HG03108 (cell line): Measurements from ENCODE around the gene ABLIM2.

Experiments
- ATAC-seq: cut with Tn5 transposase; IDR thresholded peaks from one replicate; pipeline ENCODE4 v1.9.1; 2021; ENCODE audit warnings: moderate library complexity; ENCODE audit not compliant: unreplicated experiment

The ABLIM2 gene

GRCh38 chr4:8050555-8051206, 107.9 kb downstream of the ABLIM2 start:
- ATAC-seq, result no peak

GRCh38 chr4:8050180-8050554, 108.4 kb downstream of the ABLIM2 start:
- no peak for ATAC-seq

DNA sequence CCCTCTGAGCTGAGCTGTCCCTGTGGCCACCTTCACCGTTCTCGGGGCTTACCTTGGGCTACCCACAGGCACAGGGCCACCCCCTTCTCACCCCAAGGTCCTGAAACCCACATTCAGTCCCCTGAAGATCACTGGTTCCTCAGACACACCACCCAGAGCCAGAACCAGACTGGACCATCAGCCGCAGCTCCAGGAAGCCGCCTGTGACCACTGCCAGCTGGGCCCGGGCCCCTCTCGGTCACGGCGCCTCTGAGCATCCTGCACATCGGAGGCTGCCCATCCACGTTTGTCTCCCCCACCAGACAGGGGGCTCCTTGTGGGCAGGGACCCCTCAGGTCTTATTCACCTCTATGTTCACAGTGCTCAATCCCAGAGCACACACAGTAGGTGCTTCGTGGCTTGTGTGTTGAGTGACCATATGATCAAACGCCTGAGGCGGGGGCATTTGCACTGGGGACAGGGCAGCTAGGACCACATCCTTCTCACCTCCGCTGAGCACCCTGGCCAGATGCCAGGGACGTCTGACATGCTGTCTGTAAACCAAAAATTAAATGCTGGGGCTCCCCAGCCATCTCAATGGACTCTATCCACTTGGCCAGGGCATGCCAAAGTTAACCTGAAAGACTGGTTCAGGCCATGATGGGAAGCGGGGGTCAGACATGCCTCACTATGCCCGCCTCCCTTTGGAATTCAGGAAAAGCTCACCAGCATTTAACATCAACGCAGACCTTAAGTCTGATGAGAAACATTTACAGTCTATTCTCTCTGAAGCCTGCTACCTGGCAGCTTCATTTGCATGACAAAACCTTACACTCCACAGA, 109.5 kb downstream of the ABLIM2 start:
- ATAC-seq, result no peak

DNA sequence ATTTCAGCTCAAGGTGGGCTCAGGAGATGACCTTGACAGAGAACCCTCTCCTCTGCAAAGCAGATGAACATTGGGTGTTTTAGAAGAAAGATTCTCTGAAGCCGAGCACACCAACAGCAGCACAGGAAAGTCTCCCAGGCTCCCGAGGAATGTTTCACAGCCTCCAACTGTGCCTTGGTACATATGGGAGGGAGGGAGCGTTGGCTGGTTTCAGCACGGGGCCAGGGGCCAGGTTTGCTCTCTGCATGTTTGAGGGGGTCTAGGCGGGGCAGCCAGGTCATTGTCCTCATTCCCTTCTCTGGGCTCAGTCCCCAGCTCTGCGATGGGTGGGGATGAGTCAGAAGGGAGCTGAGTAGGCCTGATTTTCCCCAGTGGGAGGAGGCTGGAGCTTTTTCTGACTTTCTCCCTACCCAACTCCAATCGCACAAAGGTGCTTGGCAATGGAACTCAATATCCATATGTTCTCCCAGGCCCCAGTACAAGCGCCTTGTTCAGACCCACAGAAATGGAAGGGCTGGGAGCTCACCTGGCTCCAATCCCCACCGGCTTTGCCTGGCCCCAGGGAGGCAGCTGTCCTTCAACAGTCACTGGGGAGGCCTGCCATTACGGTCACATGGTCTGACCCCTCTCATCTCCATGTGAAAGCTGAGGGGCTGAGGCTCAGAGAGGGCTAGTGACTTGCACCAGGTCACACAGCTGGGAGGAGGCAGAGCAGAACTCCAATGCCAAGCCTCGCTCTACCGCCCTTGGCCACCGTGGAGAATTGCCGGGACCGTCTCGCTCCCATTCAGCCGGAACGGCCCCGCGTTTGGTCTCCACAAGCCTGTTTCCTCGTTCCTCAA, 110.6 kb downstream of the ABLIM2 start:
- ATAC-seq, result no peak

- no peak for ATAC-seq
These were observed 111.6 kb downstream of the ABLIM2 start for GRCh38 chr4:8046925-8047541.

DNA sequence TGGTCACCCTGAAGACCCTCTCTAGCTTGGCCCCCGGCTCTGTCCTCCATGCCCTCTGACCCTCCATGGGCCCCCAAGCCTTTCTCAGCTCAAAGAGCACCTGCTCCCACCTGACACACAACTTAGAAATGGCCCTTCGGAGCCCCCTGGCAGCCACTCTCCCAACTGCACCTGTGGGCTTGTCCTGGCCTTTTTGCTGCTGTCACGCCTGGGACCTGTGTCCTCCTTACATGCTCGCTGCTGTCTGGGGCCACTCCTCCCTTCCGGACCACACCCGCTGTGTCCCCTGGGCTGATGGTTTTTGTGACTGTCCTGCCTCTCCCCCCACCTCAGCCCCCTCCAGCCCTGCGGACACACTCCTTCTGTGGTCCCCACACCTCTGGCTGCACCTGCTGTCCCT, 112.7 kb downstream of the ABLIM2 start:
- ATAC-seq, result no peak

- no peak for ATAC-seq
These were observed 113.9 kb downstream of the ABLIM2 start for GRCh38 chr4:8044699-8045098.

GRCh38 chr4:8044244-8044643, 114.4 kb downstream of the ABLIM2 start:
- ATAC-seq, result no peak

DNA sequence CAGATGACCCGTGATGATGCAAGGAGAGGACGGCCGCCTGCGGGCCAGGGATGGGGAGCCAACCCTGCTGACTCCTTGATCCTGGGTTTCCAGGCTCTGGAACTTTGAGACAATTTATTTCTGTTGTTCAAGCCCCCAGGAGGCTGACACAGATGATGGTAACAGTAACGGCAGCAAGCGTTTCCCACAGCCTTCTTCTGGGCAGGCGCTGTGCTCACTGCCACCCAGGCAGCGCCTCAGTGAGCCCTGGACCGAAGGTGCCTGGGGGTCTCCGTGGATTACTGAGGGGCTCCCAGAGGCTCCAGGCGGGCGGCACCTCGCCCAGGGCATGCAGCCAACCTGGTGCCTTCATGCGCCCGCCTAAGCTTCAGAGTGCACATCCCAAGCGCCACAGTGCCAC, 115.0 kb downstream of the ABLIM2 start:
- ATAC-seq, result no peak

GRCh38 chr4:8041868-8042267, 116.7 kb downstream of the ABLIM2 start:
- ATAC-seq, result no peak

DNA sequence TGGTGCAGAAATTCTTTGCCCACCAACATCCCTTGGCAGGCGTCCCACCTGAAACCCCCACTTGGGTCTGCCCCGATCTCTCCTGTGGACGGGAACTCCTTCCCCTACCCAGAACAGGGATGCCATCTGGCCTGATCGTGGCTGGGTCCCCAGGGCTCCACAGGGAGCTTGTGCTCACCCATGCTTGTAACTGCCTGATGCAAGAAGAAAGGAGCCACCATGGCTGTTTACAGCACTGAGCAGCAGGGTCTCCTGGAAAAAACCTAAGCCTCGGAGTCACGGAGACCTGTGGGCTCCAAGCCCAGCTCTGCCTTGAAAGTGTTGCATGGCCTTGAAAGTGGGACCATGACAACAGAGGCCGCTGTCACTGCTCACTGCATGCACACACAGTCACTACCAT, 117.4 kb downstream of the ABLIM2 start:
- no peak for ATAC-seq

GRCh38 chr4:8040607-8041006, 118.0 kb downstream of the ABLIM2 start:
- no peak for ATAC-seq

DNA sequence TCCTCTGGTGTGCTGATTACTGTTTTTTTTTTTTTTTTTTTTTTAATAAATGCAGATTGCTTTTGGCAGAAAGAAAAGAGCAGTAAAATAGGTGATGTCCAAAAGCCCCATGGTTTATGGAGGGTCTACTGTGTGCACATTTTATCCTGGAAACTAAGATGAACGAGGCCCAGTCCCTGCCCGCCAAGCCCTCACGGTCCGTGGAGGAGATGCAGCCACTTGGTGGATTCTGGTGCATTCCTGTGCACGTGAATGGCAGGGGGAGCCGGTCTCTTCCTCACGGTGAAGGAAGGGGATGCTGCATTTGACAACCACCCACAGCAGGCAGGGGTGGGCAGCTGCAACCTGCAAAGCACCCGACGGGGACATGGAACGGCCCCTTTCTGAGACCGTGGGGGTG, 118.8 kb downstream of the ABLIM2 start:
- no peak for ATAC-seq

GRCh38 chr4:8039290-8039689, 119.3 kb downstream of the ABLIM2 start:
- ATAC-seq, result no peak

GRCh38 chr4:8038719-8039251, 119.8 kb downstream of the ABLIM2 start:
- no peak for ATAC-seq

DNA sequence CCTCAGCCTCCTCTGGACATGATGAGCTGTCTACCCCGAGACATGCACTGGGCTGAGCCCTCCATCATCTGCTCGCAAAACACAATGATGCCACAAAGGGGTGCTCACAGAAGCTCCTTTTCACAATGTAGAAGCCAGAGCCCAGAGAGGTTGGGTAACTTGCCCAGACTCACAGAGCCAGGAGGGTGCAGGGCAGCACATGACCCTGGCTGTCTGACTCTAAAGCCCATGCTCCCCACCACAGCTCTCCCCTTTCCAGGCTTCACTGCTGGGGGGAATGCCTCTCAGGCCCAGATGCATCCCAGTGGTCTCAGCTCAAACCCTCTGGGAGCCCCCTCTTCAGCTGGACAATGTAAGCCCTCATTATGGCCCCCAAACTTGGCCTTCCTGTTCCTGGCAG, 120.5 kb downstream of the ABLIM2 start:
- ATAC-seq, result no peak

DNA sequence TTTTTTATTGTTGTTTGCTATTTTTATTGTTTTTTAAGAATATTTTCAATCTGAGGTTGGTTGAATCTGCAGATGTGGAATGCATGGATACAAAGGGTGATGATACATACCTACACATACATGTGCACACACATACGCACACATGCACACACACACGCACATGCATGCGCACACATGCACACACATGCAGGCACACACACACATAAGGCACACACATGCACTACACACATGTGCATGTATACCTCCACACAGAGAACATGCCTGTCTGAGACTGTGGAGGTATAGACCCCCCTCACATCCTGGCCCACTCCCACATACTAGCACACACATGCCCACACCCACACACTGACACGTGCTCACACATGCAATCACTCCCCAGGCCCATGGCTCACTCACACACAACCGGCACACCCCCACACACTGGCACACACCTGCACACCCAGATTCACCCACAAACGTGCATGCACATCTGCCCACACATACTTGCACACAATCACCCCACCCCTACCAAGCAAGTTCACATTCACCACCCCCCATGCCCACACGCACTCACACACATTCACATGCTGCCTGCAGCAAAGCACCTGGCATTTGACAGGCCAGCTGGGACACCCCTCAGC, 121.4 kb downstream of the ABLIM2 start:
- ATAC-seq, result no peak

GRCh38 chr4:8035371-8035780, 123.2 kb downstream of the ABLIM2 start:
- ATAC-seq, result no peak

DNA sequence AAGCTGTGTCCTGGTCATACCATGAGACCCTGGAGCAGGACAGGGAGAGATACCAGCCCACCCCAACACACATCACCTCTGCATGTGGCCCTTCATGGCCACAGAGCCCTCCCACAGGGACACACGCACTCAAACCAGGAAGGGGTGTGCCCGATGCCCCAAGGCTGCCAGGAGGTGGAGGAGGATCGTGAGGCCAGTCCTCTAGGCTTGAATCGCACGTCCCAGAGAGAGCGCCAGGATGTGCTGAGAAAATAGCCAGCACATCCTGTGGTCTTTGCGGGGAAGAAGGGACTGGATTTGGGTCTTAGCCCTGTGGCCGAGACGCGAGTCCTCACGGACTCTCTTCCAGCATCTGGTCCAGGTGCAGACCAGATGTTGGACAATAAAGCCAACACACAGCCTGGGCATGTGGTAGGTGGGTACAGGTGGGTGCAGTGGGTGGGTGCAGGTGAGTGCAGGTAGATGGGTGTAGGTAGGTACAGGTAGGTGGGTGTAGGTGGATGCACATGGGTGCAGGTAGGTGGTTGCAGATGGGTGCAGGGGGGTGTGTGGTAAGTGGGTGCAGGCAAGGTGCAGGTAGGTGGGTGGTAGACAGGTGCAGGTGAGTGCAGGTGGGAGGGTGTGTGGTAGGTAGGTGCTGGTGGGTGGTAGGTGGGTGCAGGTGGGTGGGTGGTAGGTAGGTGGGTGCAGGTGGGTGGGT, 124.6 kb downstream of the ABLIM2 start:
- ATAC-seq, result no peak
